Activated T-cell treated with anti-CD3 and anti-CD28 coated beads, Interleukin-2, amount 50 U/mL, for 1 hour (primary cell): ENCODE results near the gene FGD3.
A peak's percentile ranks its signal among the peaks of the same experiment; 100 is the strongest.

Experiments used
- DNase-seq: peaks from one replicate; pipeline ENCODE4 v3.0.0-alpha.2; 2020

Gene FGD3

DNA sequence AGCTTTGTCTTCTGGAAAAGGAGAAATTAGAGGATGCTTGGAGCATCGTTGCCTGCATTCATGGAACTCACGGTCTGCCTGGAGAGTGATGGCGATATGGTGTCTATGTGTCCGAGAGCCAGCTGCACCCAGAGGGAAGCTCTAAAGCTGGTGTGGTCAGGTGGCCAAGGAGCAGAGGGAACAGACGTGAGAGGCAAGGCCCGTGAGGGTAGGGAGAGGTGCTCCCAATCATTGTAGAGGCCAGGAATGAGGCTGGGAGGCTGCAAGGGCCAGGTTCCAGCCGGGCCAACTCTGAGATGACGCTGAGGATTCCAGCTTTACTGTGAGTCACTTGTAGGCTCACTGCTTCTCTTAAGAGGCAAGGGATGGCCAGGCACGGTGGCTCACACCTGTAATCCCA is 7.6 kb downstream of the FGD3 start:
- no peak for DNase-seq

DNA sequence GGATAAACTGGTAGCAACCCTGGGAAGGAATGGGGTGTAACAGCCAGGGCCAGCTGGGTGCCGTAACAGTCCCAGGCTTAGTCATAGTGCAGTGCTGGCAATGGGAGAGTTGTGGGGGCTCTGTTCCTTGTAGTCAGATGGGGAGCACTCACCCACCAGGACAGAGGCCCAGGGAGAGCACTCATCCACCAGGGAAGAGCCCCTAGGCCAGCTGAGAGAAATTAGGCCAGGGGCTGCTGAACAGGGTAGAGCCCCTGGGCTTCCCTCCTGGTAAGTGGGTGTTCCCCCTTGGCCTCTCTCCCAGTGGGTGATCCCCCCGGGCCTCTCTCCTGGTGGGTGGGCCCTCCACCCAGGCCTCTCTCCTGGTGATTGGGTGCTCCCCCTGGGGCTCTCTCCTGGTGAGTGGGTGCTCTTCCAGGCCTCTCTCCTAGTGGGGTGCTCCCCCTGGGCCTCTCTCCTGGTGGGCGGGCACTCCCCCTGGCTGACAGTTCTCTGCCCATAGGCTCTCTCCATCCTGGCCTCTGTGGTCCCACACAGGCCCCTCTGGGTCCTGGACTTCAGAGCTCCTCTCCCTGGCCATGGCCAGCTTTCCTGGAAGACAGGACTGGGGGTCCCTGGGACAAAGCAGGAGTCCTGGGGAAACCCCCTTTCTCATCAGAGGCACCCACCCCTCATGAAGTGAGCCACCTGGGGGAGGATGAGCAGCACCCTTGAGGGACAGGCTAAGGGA is 13.4 kb downstream of the FGD3 start:
- DNase-seq = peak; percentile 18

DNA sequence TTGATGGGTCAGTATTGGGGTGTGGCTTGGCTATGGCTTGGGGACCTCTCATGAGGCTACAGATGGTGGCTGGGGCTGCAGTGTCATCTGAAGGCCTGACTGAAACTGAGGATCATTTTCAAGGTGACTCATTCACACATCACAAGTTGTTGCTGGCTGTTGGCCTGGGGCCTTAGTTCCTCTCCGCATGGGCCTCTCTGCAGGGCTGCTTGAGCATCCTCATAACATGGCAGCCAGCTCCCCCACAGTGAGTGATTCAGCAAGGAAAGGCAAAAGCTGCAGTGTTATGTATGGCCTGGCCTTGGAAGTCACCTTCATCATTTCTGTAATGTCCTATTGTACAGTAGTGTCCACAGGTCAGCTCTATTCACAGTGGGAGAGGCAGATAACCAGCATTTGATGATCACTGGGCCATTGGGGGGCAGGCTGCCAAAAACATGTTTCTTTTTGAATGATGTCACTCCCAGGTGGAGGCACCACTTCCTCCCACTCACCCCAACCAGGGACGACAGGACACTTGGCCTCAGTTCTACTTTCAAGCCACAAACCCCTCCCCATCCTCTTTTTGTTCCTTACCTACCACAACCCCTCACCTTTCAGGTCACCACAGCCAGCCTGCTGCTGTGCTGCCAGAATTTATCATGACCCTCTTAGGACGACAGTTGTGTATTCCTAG is 14.4 kb downstream of the FGD3 start:
- DNase-seq = peak; percentile 38

DNA sequence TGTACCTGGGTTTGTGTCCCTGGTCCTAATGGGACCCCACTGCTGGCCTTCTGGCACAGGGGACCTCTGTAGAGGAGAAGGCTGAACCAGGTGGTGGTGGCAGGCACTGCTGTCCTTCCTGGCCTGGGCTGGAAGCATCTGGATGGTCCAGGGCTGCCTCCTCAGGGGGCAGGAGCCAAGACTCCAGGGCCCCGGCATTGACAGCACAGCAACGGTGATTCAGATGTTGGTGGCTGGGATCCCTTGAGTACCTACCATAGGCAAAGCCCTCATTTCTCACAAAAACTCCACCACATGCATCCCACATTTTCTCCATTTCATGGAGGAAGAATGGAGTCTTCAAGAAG is 15.0 kb downstream of the FGD3 start:
- DNase-seq = peak; percentile 22

GRCh38 chr9:92962846-92963245 is 15.5 kb downstream of the FGD3 start:
- peak; percentile 13 for DNase-seq

DNA sequence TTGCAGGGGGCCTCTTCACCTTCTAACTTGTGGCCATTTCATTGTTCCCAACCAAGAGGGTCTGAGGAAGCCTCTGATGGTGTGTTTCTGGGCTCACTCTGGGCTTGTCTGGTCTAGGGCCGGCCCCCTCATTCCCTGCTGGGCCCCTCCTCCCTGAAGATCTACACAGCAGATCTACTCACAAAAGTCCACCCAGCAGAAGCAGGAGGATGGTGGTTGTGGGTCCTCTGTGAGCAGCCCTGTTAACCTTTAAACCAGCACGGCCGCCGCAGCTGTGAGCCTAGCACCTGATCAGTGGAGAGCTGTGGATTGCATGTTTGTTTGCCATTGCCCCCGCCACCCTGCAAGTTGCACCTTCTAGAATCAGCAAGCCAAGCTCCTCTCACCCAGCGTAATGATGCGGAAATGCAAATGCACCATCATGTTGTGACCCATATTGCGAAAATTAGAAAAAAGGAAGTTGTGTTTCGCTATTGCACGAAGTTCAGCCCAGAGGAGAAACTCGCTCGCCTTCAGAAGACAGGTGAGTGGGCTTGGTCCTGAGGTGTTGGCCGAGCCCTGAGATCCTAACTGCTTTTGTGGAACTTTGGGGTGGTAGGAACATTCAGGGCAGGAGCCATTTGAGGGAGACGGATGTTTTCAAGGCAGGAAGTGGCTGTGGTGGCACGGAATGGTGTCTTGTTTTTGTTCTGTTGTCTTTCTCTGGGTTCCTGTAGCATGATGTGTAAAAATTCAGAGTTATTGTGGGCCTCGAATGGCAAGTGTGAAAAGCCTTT is 16.7 kb downstream of the FGD3 start:
- DNase-seq = peak; percentile 73

DNA sequence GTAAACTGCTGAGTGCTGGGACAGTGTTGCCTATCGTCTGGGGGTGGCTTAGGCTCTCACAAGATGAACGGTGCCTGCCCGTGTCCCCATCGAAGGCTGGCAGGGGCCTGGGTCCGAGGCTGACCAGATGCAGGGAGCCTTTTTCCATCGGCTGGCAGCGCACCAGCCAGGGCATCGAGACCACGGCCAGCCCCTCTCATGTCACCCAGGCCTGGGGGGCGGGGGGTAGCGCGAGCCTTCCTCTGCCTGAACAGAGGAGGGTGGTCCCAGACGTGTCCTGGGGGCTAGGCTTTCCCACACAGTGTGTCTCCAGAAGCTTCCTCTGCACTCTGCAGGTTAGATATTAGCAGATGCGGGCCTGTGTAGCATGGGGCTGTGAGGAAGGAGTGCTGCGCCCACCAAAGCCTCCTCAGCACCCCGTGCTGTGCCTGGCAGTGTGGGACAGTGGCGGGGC is 17.3 kb downstream of the FGD3 start:
- DNase-seq = peak; percentile 53

DNA sequence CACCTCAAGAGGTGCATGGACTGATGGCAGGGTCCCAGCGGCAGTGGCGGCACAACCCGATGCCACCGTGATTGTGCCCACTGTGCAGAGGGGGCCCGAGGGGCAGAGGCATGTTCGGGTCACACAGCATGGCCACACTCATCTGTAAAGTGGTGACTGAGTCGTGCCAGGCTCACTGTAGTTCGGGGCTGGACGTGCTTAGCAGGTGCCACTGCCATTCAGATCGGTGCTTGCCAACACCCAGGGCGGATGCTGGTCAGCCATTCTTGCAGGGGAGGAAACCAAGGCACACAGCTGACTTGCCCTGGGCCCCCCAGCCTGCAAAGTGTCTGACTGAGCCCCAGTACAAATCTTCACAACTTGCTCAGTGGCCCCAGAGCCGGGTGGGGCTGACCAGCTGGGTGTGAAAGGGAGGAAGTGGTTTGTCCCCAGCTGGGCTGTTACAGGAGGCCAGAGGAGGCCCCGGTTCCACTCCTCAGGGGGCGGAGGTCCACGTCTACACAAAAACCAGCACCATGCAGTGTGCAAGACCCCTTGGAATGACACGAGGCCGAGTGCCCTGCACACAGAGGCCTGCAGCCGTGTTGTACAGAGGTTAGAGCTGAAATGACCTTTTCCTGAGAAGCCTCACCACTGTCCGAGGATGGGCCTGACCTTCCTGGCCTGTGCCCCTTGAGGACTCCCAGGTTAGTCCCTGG is 17.9 kb downstream of the FGD3 start:
- peak; percentile 42 for DNase-seq

- peak; percentile 31 for DNase-seq
These were observed 18.6 kb downstream of the FGD3 start for GRCh38 chr9:92965759-92966517.

DNA sequence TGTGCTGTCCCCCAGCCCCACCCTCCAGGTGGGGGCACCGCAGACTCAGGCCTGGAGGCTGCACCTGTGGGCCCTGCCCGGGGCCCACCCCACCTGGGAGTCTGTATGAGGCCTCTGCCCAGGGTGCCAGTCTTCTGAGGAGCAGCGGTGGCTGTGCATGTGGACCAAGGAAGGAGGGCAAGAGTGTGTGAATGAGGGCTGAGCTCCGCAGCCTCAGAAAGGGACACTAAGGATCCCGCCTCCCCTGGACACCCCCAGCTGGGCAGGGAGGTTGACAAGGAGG is 19.1 kb downstream of the FGD3 start:
- peak; percentile 26 for DNase-seq

DNA sequence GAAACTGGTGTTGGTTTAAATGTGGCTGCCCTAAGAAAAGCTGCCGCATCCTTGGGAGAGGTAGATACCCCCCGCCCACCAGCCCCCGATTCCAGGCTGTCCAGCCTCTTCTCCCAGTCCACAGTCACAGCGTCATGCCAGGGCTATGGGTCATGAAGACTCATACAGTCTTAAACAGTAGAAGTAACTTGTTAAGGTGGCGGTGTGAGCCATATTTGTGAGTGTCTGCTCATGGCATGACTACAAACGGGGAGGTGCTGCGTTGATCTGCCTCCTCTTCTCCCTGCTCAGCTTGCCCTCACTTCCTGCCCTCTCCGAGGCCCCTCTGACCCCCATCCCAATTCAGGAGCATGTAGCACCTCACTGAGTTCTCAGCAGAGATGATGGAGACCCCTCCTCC is 20.8 kb downstream of the FGD3 start:
- DNase-seq = peak; percentile 31

- no peak for DNase-seq
These were observed 22.5 kb downstream of the FGD3 start for GRCh38 chr9:92969516-92970466.

DNA sequence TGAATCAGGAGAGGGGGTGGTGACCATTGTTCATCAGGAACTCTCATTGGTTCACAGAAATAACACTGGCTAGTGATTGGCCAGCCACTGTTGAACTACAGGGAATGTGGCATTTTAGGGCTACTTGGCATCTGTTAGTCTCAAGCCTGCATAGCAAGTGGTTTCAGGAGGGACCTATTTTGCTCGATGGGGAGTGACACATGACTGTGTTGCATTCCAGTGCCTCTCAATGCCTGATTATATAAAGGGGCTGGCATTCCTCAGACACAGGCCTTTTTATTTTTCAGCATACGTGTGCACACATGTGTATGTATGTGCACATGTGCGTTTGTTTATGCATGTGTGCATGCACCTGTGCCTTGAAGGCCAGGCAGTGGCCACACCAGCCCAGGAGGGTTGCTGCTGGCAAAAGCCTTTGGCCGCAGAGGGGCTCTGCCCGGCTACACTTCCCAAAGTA is 23.2 kb downstream of the FGD3 start:
- DNase-seq = peak; percentile 16

DNA sequence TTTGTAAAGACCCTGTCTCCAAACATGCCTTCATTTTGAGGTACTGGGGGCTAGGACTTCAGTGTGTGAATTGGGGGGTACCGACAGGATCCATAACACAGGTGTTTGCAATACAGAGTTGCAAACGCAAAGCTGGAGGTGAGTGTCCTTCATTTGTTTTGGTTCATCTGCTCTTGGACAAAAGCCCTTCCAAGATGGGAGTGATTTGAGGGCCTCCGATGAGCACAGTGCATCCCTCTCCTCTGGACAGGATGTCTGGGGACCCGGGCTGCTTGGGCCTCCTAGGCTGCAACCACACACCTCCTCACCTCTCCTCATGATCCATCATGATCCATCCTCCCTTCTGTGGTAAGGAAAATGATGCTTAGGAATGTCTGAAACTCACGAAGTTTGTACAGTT is 23.8 kb downstream of the FGD3 start:
- DNase-seq = no peak

GRCh38 chr9:92971776-92972175 is 24.5 kb downstream of the FGD3 start:
- no peak for DNase-seq

DNA sequence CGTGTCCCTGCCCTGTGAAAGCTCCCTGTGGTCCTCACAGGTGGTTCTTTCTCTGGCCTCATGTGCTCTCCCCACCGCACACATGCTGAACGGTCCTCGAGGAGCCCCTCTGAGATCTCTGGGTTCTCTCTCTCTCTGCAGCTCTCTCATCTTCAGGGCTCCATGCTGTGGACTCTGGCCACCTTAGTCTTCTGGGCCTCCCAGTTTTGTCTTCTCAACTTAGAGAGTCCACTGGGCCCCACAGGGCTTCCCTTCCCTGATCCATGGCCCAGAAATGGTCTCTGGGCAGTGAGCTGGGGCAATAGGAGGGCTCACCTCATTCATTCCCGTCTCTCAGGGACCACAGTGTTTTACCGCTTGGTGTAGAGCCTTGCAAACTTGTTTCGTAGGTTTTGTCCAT is 26.4 kb downstream of the FGD3 start:
- DNase-seq = no peak

- DNase-seq = no peak
These were observed 26.9 kb downstream of the FGD3 start for GRCh38 chr9:92974161-92974661.

DNA sequence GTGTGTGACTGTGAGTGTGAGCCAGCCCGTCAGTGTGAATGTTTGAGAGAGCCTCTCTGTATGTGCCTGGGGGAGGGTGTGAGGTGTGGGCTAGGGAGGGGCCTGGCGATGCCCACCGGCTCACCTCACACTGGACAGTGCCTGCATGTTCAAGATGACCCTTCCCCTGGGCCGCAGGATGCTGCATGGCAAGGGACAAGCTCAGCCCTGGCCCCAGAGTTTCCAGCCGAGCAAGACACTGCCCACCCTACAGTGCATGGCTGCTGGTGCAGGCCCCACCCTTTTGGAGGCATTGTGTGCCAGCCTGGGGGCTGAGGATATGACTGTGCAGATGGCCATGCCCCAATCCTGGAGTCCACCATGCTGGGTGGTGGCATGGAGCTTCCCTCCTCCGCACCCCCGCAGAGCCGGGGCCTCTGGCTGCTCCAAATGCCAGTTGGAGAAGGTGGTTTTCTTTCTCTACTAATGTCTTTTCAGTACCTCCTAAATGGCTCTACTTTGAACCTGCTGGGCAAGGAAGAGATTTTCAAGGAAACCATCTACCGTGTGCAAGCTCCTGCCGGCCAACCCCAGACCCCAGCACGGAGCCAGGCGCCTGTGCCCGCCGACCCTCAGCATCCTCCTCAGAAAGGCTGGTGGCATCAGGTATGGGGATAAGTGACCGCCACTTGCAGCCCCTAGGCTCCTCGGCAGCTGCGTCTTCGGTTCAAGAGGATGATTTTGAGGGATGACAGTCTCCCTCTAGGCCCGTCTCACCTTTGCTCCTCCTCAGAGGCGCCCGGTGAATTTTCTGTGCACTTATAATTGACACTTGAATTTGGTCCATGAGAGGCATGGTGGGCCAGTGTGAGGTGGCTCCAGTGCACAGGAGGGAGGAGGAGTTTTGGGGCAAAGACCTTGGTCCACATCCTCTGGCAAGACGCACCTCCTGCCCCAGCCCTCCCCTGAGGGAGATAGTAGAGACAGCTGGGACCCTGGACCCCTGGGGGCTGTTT is 27.7 kb downstream of the FGD3 start:
- DNase-seq = no peak

DNA sequence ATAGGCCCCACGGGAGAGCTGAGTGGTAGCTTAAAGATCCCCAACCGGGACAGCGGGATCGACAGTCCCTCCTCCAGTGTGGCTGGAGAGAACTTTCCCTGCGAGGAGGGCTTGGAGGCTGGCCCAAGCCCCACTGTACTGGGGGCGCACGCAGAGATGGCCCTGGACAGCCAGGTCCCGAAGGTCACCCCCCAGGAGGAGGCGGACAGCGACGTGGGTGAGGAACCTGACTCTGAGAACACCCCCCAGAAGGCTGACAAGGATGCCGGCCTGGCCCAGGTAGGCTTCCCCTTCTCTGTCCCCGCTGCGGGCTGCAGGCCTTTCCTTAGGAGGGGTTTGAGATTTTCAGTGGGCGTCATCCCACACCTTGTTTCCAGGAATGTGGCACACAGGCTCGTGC is 29.1 kb downstream of the FGD3 start:
- no peak for DNase-seq

DNA sequence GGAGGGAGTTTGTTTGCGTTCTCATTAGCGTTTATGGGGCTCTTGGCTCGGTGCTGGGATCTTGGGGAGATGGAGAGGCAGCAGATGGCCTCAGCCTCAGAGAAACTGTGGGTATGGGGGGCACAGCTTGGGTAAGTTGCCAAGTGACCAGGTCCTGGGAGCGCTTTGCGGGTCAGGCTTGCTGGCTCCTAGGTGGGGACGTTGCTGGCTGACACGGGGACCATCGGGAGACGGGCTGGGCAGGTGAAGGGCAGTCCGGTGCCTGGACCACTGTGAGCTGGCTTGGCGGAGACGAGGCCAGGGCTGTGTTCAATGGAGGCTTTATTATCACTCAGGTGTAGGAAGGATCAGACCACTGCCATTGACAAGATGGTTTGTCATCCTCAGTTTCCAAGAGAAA is 30.0 kb downstream of the FGD3 start:
- no peak for DNase-seq
